GM08714 (cell line): Measurements from ENCODE around the gene TMEM132C.

Experiments
- H3K4me3 ChIP-seq: fragments of 200-500 bp; sonication (Bioruptor generic); 2 replicates; pipeline ENCODE4 v1.5.1; 2014; ENCODE audit warnings: mild to moderate bottlenecking, low read length, inconsistent platforms
- ZNF274 ChIP-seq: IDR thresholded peaks from 2 replicates; pipeline ENCODE4 v1.6.1; 2012; ENCODE audit warnings: mild to moderate bottlenecking, low read depth, low read length

The TMEM132C gene

DNA sequence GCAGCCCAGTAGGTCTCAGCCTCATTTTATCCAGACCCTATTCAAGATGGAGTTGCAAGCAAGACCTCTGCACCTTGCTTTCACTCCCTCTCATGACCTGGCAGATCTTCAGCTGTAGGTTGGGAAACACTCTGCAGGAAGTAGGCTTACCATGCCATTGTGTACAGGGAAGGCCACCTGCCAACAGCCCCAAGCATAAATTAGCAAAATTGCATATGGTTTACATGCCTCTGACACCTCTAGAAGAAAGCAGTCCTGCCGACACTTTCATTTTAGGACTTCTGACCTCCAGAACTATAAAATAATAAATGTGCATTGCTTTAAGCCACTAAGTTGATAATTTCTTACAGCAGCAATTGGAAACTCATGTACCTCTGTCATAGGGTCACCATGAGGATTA lies 459.9 kb downstream of the TMEM132C start:
- no peak for TF ChIP-seq ZNF274
- H3K4me3 ChIP-seq = no peak overlapping the region

DNA sequence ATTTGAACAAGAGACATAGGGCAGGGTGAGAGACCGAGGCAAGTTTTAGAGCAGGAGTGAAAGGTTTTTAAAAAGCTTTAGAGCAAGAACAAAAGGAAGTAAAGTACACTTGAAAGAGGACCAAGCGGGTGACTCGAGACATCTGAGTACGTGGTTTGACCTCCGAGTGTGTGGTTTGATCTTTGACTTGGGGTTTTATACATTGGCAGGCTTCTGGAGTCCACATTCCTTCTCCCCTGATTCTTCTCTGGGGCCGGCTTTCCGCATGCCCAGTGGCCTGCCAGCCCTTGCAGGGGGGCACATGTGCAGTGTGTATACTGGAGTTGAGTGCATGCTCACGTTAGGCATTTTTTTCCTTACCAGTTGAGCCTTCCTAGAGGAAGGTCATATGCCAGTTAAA lies 460.5 kb downstream of the TMEM132C start:
- no peak for TF ChIP-seq ZNF274
- H3K4me3 ChIP-seq = no peak overlapping the region

DNA sequence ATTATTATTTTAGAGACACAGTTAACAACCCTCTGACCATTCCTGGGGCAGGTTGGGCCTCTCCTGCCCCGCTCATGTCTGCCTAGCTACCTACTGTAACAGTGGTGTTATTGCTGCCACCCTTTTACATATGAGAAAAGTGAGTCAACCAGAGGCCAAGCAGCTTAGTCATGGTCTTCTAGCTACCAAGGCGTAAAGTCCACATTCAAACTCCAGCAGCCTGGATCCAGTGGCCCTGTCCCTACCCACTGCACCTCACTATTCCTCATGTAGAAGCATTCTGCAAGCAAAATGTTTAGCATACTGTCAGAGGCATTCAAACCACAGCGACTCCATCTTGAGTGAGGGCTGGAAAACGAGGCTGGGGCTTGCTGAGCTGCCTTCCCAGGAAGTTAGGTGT lies 461.0 kb downstream of the TMEM132C start:
- no peak overlapping the region for H3K4me3 ChIP-seq
- TF ChIP-seq ZNF274 = no peak

DNA sequence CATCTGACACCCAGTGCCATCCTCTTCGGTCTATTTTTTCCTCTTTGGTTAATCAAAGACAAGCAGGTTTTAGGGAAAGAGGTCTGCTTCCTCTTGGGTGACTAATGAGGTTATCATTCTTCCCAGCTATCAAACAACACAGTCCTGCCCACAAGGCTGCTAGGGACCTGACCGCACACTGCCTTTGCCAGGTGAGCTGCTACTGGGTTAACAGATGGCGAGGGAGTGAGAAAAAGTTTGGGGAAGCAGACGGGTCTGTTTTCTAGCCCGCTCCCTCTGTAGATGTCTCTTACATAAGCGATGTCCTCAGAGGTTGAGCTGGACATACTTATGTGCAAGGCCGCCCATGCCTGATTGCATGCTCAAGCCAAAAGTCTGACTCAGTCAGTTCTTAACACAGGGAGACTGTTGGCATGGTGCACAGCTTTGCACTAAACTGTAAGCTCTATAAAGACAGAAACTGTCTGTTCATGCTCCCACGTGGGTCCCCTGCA lies 462.7 kb downstream of the TMEM132C start:
- H3K4me3 ChIP-seq = no peak overlapping the region
- TF ChIP-seq ZNF274 = no peak

DNA sequence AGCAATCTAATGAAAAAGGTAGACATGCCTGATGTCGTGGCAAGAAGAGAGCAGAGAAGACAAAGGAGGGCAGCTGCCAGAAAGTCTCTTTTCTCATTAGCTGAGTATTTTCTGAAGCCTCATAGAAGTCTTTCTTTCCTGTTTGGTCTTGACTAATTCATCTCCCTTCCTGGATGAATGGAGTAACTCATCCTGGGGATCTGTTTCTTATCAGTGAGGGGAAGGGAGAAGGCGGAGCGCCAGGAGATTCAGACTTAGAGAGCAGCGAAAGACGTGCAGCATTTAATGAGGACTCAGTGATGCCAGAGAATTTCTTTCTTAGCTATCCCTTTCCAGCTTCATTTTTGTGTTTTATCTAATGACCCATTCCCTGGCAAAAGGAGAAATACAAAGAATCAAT lies 467.4 kb downstream of the TMEM132C start:
- TF ChIP-seq ZNF274 = no peak
- H3K4me3 ChIP-seq = no peak overlapping the region

DNA sequence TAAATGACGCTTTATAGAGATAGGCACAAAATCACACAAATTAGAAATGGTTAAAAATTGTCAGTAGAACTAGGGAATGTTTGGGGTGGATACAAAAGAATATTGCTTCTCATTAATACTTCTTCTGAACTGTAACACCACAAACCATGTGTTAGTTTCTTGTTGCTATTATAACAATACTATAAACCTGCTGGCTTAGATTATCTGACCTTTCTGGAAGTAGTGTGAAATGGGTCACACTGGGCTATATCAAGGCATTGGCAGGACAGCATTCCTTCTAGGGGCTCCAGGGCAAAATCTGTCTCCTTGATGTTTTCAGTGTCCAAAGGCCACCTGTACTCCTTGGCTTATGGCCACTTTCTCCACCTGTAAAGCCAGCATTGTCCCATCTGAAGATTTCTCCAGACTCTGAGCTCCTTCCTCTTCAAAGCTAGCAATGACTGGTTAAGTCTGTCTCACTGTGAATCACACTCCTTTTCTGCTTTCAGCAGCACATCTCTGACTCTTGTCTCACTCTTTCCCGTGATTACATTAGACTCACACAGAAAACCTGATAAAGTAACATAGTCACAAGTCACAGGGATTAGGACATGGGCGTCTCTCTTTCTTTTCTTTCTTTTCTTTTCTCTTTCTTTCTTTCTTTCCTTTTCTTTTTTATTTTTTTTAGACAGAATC lies 470.5 kb downstream of the TMEM132C start:
- H3K4me3 ChIP-seq = no peak overlapping the region
- TF ChIP-seq ZNF274 = no peak

DNA sequence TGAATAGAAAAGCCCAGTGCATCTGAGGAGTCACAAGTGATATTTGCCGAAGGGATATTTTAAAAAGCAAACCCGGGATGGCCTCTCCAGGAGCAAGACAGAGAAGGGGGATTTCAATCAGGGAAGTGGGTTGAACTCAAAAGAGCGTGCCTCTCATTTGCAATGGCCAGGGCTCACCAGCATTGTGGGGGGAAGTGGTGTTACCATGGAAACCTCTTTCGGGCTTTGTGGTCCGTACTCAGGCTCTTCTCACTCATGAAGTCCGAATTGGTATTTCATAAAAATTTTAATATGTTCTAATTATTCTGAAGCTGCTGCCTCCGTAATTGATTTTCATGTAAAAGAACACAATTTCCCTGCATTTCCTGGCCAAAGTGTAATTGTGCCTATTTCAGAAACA lies 476.9 kb downstream of the TMEM132C start:
- no peak overlapping the region for H3K4me3 ChIP-seq
- no peak for TF ChIP-seq ZNF274

DNA sequence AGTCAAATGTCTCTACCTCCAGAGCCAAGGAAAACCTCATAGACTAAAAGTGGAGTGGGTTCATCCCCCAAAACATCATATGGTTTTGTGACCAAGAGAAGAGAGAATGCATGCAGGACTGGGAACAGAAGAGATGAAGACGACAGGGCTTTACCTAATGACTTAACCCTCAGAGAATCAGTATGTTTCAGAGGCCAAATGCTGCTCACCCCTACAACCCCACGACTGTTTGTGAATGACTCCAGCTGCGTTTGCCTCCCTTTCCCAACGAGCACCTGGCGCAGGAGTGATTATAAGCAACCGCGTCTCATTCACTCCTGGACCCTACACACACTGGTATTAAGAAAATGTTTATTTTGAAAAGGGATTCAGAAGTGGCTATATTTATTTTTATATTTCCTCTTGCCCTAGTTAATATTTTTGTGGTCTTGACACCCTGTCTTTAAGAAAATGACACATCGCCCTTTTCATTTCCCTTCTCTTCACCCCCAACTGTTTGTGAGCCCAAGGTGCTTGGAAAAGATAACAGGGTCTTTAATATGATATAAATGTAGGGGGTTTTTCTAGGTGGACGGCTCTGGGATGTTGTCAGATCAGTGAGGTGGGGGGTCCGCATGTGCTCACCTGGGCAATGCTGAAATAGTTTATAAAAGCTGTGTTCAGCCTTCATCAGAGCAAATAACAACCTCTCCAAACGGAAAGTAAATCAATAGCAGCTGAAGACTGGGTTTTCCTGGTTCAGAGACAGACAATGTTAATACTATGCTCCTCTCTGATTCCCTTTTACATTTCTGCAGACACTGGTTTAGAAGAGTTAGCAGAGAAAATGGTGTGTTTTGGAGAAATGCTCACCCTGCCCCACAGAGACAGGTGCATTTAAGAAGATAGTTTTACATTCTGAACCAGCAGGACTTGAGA lies 479.1 kb downstream of the TMEM132C start:
- H3K4me3 ChIP-seq = no peak overlapping the region
- no peak for TF ChIP-seq ZNF274

DNA sequence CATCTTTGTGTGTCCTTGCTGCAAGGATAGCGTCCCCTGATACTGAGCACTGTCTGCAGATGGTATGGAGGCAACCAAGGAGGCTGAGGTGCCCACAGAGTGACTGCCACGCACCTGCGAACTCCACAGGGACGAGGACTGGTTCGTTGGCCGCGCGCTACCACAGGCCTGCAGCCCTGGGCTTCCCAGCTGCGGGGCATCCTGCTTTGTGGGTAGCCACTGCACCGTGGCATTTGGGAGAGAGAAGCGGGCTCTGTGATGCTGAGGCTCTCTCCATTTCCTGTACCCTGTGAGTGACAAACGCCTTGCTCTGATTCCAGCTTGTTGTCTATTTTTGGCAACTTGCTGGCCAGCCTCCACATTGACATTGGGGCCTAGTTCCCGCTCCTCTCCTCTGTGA lies 480.5 kb downstream of the TMEM132C start:
- no peak for TF ChIP-seq ZNF274
- H3K4me3 ChIP-seq = no peak overlapping the region

DNA sequence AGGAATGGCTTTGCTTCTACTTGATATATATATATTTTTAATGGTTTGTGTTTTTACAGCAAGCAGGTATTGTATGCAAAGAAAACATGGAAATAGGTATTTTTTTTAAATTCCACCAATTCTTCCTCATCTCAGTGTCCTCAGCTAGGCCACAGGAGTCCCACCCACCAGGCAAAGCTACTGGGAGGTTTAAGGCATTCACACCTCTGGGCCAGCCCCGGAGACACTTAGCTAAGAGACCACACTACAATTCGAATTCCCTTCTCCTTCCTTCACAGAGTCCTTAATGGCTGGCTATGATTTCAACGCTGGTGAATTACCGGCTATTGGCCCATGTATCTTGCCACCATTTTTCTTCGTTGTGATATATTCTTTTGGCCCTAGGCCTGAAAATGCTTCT lies 485.4 kb downstream of the TMEM132C start:
- no peak overlapping the region for H3K4me3 ChIP-seq
- TF ChIP-seq ZNF274 = no peak

DNA sequence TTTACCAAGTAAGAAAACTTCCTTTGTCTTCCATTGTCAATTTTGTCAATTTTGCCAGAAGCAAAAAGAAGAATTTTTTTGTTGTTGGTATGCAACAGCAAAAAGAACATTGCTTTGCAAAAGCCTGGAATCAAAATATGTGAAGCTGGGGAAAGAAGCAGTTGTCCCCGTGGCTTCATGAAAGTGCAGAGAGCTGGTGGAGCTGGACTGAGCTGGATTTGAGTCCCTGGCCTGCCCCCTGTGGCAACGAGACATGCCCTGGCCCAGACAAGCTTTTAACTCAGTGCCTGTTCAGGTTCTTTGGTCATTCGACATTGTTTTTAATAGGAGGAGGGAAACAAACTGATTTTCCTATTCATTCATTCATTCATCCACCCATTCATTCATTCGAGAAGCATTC lies 486.5 kb downstream of the TMEM132C start:
- TF ChIP-seq ZNF274 = no peak
- H3K4me3 ChIP-seq = no peak overlapping the region

DNA sequence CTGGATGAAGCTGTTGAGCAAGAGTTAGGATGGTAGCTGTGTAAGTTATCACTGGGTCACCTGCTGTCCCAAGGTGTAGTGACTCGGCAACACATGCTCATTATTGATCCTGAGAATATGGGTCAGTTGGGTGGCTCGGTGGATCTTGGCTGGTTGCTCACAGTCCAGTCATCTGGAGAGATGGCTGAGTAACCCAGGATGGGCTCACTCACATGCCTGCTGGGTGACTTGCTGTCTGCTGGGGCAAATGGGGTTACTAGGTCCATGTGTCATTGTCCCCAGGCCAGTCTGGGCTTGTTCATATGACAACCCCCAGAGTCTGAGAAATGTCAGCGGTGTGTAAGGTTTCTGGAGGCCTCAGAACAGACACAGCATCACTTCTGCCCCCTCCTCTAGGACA lies 487.3 kb downstream of the TMEM132C start:
- H3K4me3 ChIP-seq = no peak overlapping the region
- no peak for TF ChIP-seq ZNF274

DNA sequence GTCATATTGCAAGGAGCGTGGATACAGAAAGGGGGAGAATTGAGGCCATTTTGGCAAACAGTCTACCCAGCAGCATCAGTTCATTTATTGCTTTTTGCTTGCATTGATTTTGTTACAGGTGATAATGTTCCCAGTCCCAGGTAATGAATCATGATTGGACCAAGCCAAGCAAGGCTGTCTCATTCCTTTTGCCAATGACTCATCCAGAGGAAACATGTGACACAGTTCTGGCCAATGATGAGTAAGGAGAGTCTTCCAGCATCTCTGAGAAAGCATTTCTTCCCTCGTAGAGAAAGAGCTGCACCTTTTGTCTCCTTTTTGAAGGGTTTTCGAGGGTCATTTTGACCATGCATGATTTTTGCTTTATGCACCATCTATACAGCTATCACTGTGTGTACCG lies 488.6 kb downstream of the TMEM132C start:
- H3K4me3 ChIP-seq = no peak overlapping the region
- TF ChIP-seq ZNF274 = no peak
